Heart right ventricle (tissue), 16 donors: Measurements from ENCODE around the gene ELOVL5. TPM values are rescaled to one million over a fixed set of nuclear protein-coding genes. Genes with fewer than 3 reads are reported as not detected.

Experiments used
- ATAC-seq, 8 donors: fragments of 200-7000 bp; cut with Tn5 transposase; one replicate each; pipeline ENCODE4 v1.9.1; 2020; ENCODE audit warnings: mild to moderate bottlenecking in 8 of 8, moderate library complexity in 8 of 8, moderate number of reproducible peaks in 1 of 8
- DNase-seq, 2 donors: peaks; one replicate each; pipeline ENCODE4 v3.0.0-alpha.2; 2020
- H3K27ac ChIP-seq, 10 donors: fragments of 200-600 bp; sonication (generic) in 2 of 10; one replicate each; pipeline versions ENCODE4 v1.5.0 to v1.8.0; 2020 to 2022; ENCODE audit warnings: mild to moderate bottlenecking in 3 of 10
- H3K27me3 ChIP-seq, 7 donors: fragments of 200-600 bp; one replicate each; pipeline ENCODE4 v1.8.0; 2021 to 2022; ENCODE audit warnings: mild to moderate bottlenecking in 2 of 7
- H3K36me3 ChIP-seq, 9 donors: fragments of 200-600 bp; sonication (generic) in 1 of 9; one replicate each; pipeline versions ENCODE4 v1.5.0 to v1.8.0; 2020 to 2022; ENCODE audit warnings: mild to moderate bottlenecking in 2 of 9
- H3K4me1 ChIP-seq, 9 donors: fragments of 200-600 bp; sonication (generic) in 1 of 9; one replicate each; pipeline versions ENCODE4 v1.5.0 to v1.8.0; 2020 to 2022; ENCODE audit warnings: mild to moderate bottlenecking in 4 of 9
- H3K4me3 ChIP-seq, 10 donors: fragments of 200-600 bp; sonication (generic) in 2 of 10; one replicate each; pipeline versions ENCODE4 v1.5.0 to v1.8.0; 2020 to 2022; ENCODE audit warnings: mild to moderate bottlenecking in 7 of 10, moderate library complexity in 2 of 10
- H3K9me3 ChIP-seq, 11 donors: fragments of 200-600 bp in 10 of 11; sonication (generic) in 2 of 11; one replicate each; pipeline versions ENCODE4 v1.5.0 to v1.8.0; 2013 to 2022; ENCODE audit warnings: mild to moderate bottlenecking in 2 of 11, control low read depth in 1 of 11, moderate library complexity in 1 of 11
- CTCF ChIP-seq, 9 donors: fragments of 200-600 bp; sonication (generic) in 2 of 9; IDR thresholded peaks; one replicate each; pipeline versions ENCODE4 v1.5.0 to v1.8.0; 2021 to 2022; ENCODE audit warnings: antibody characterized with exemption in 9 of 9, mild to moderate bottlenecking in 5 of 9, moderate library complexity in 1 of 9
- WGBS, 2 donors: extraction: QIAGEN DNeasy Blood & Tissue Kit; methylation state at CpG; one replicate each; pipeline ENCODE4 v1.1.7; 2013; ENCODE audit warnings: inconsistent platforms in 1 of 2; 5-methylcytosine and 5-hydroxymethylcytosine counted together
- intact Hi-C, 10 donors: fragments of 100-400 bp; cut with DNase I; formaldehyde crosslinking; loops; one replicate each; pipeline versions ENCODE4 v1.11.1 to v1.14.2; 2022
- microRNA-seq, 2 donors: library from miRNA; unstranded; fragments of <30 nt; microRNA quantifications; one replicate each; pipeline ENCODE4 v1.2.0, GENCODE V29; 2021
- polyA plus RNA-seq, 2 donors: library from polyadenylated mRNA; stranded (reverse); fragments of 200-250 nt; gene quantifications; one replicate each; pipeline ENCODE4 v1.2.3, GENCODE V29; 2013
- total RNA-seq, 10 donors: library from RNA; stranded (reverse); fragmentation: NEBNext Ultra II Directional in 3 of 10; extraction: Animal tissue kit (Norgen Biotek cat#: 25700) in 3 of 10; gene quantifications; one replicate each; pipeline versions ENCODE4 v1.2.1 to v1.2.4, GENCODE V29; 2021 to 2023
- donor health status: Arrhythmogenic right ventricular cardiomyopathy.
- donor health status: ischemic (EF 13 %, LVEDD 7.1; RV severe dilation, severe dysfunction).
- donor health status: healthy with polysubstance abuse.
- donor health status: DM: no; HTN: yes; CAD: no.
- donor health status: DM: no; HTN: no; CAD: no.
- donor health status: ischemic (EF 25% LVEDD 6.9; RV normal size, moderate dysfunction).
- donor health status: ischemic (EF 25% LVEDD 5.7; RV mildly dilated, moderate dysfunction).
- donor health status: healthy.
- donor health status: DM: yes; HTN: yes; CAD: no.
- donor health status: Ischemic cardiomyopathy.
- donor health status: ischemic (EF 35%, LVEDD 5.7; RV mildly dilated, moderate dysfunction).
- donor health status: nonischemic (EF 11% LVEDD 7.7; RV severe dilation, severe dysfunction).
- donor health status: DM: yes; HTN: yes; CAD: no.
- donor health status: PGD.
- donor health status: ischemic (EF 29% LVEDD 5.4; RV normal size, mild dysfunction).
- donor health status: nonischemic (EF 23%, LVEDD 6.1; RV moderate dilation, normal function).

The ELOVL5 gene
- total and polyA plus RNA-seq, 12 donors: 16.9 to 48.1 (median 29.7) TPM

DNA sequence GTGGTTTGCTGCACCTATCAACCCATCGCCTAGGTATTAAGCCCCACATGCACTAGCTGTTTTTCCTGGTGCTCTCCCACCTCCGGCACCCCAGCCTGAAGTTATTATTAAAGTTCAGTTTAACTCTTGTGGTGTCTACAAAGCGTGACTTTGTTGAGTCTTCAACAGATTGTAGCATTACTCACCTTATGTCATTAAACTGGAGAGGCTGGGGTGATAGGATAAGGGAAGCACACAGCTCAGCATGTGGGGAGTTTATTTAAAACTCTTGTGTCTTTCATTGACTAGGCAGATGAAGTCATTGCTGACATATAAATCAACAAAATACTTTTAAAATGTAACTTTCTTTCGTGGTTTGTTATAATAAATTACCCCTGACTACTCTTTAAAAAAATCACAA, 115.4 kb downstream of the ELOVL5 start:
- Histone ChIP-seq H3K9me3 (no peaks in the 10 kb centered on the region), H3K27ac (no peak overlapping the region), H3K27me3 (no peaks in the 10 kb centered on the region), H3K36me3 (no peaks in the 10 kb centered on the region), H3K4me3 (no peak overlapping the region), H3K4me1 (no peaks in the 10 kb centered on the region)
- intact Hi-C loops: no loop called here
- no peak for DNase-seq
- ATAC-seq: no peak
- TF ChIP-seq CTCF (IDR thresholded peaks at IDR 0.05): no peak
- WGBS, 2 donors: 89 to 91% methylated on average over 4 of the region's 4 CpGs

GRCh38 chr6:53230775-53231467, 117.8 kb downstream of the ELOVL5 start:
- H3K27me3 ChIP-seq: no peaks in the 10 kb centered on the region
- no peaks in the 10 kb centered on the region for H3K9me3 ChIP-seq
- H3K4me3 ChIP-seq: no peak overlapping the region
- H3K27ac ChIP-seq: no peak overlapping the region
- DNase-seq (no peak), ATAC-seq (no peak)
- intact Hi-C loops: no loop called here
- WGBS, 2 donors: 78 to 86% methylated on average over 10 of the region's 10 CpGs
- H3K36me3 ChIP-seq: no peaks in the 10 kb centered on the region
- no peak for TF ChIP-seq CTCF (IDR thresholded peaks at IDR 0.05)
- no peaks in the 10 kb centered on the region for H3K4me1 ChIP-seq

DNA sequence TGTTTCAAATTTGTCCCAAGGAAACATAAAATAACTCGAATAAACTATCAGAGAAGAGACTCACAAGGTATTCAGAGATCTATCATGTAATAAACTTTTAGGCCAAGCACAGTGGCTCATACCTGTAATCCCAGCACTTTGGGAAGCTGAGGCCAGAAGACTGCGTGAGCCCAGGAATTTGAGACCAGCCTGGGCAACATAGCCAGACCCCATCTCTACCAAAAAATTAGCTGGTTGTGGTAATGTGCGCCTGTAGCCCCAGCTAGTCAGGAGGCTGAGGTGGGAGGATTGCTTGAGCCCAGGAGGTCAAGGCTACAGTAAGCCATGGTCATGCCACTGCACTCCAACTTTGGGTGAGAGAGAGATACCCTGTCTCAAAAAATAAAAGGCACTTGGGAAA, 120.9 kb downstream of the ELOVL5 start:
- no peak for ATAC-seq
- no peak for TF ChIP-seq CTCF (IDR thresholded peaks at IDR 0.05)
- intact Hi-C loops: no loop called here
- Histone ChIP-seq H3K4me3 (no peak overlapping the region), H3K9me3 (no peaks in the 10 kb centered on the region), H3K27ac (no peak overlapping the region), H3K36me3 (no peaks in the 10 kb centered on the region), H3K27me3 (no peaks in the 10 kb centered on the region), H3K4me1 (no peaks in the 10 kb centered on the region)
- no peak for DNase-seq
- 94 to 97% methylated on average over 3 of the region's 3 CpGs for WGBS, 2 donors

DNA sequence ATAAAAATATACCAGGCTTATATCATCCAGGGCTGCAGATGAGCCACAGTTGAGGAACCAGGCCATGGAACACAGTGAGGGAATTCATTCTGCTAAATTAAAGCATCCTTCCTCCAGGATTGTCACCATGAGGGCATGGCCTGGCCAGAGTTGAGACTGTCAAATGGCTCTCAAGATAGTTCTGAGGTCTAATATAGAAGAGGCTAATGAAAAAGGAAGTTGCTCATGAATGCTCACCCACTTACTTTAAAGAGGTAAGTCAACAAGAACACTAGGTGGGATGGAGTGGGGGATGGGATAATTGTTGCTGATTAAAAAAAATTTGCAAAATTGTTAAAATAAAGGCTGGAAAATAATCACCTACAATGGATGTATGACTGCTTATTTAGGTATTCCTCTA, 128.1 kb downstream of the ELOVL5 start:
- no peak for ATAC-seq
- no peaks in the 10 kb centered on the region for H3K4me1 ChIP-seq
- no peaks in the 10 kb centered on the region for H3K36me3 ChIP-seq
- no peaks in the 10 kb centered on the region for H3K27me3 ChIP-seq
- H3K27ac ChIP-seq: no peak overlapping the region
- intact Hi-C loops: no loop called here
- DNase-seq: no peak
- no peak overlapping the region for H3K4me3 ChIP-seq
- no peak for TF ChIP-seq CTCF (IDR thresholded peaks at IDR 0.05)
- H3K9me3 ChIP-seq: no peaks in the 10 kb centered on the region

Small RNAs within 50 kb of the gene (microRNA-seq; reads per million reads assigned to microRNA genes)
- gene MIR5685: 0 reads per million in 2 donors

Other genes with a start within 250 kb of the ELOVL5 start
- not detected for gene GCM1, start 200.1 kb downstream of the ELOVL5 start, total RNA-seq
- under 1 TPM in 1 of 2 donors, not detected in 1; 0.01 TPM for gene GCM1, start 200.1 kb downstream of the ELOVL5 start, polyA plus RNA-seq
- gene GCLC, start 196.2 kb upstream of the ELOVL5 start, total RNA-seq: 10 to 100 TPM; 13.9 to 42.8 (median 34.6) TPM
- 10 to 100 TPM in 1 of 2 donors, 1 to 10 TPM in 1; 6.0 to 13.5 TPM for gene GCLC, start 196.2 kb upstream of the ELOVL5 start, polyA plus RNA-seq